HFFc6 (cell line): ENCODE measurements around the gene SS18L1. TPM values are rescaled to one million over a fixed set of nuclear protein-coding genes. Genes with fewer than 3 reads are reported as not detected.

Source experiments
- DNase-seq: peaks from one replicate; pipeline ENCODE4 v3.0.0-alpha.2; 2018
- H3K27ac Mint-ChIP-seq: 2 replicates; pipeline ENCODE4 v1.8.0; 2020; ENCODE audit warnings: mild to moderate bottlenecking, mixed read lengths
- H3K27me3 Mint-ChIP-seq: 2 replicates; pipeline ENCODE4 v1.8.0; 2021; ENCODE audit warnings: mild to moderate bottlenecking, moderate library complexity, mixed read lengths; ENCODE audit not compliant: insufficient read depth
- H3K36me3 Mint-ChIP-seq: 2 replicates; pipeline ENCODE4 v1.8.0; 2021; ENCODE audit warnings: low read depth, mixed read lengths
- H3K4me1 Mint-ChIP-seq: 2 replicates; pipeline ENCODE4 v1.8.0; 2020; ENCODE audit warnings: low read depth, mixed read lengths
- H3K4me3 Mint-ChIP-seq: 2 replicates; pipeline ENCODE4 v1.8.0; 2020; ENCODE audit warnings: mild to moderate bottlenecking, moderate library complexity, mixed read lengths
- H3K9me3 Mint-ChIP-seq: 2 replicates; pipeline ENCODE4 v1.8.0; 2020; ENCODE audit warnings: mild to moderate bottlenecking, mixed read lengths
- total RNA-seq, 6 experiments: library from RNA; stranded (reverse); fragmentation: NEBNext Ultra II Directional; extraction: Animal tissue kit (Norgen Biotek cat#: 25700); gene quantifications; 2 replicates in 1 of 6; 3 replicates in 5 of 6; pipeline ENCODE4 v1.2.3, GENCODE V29; 2021
- TF ChIP-seq, protein P1 (sequence below): fragments of 200-600 bp; sonication (generic); IDR thresholded peaks from 2 replicates; pipeline ENCODE4 v1.5.0; 2021; ENCODE audit warnings: antibody characterized with exemption, mild to moderate bottlenecking

Gene SS18L1
- total RNA-seq, 6 experiments from 2014 or later = 5.5 to 7.9 (median 5.9) TPM

DNA sequence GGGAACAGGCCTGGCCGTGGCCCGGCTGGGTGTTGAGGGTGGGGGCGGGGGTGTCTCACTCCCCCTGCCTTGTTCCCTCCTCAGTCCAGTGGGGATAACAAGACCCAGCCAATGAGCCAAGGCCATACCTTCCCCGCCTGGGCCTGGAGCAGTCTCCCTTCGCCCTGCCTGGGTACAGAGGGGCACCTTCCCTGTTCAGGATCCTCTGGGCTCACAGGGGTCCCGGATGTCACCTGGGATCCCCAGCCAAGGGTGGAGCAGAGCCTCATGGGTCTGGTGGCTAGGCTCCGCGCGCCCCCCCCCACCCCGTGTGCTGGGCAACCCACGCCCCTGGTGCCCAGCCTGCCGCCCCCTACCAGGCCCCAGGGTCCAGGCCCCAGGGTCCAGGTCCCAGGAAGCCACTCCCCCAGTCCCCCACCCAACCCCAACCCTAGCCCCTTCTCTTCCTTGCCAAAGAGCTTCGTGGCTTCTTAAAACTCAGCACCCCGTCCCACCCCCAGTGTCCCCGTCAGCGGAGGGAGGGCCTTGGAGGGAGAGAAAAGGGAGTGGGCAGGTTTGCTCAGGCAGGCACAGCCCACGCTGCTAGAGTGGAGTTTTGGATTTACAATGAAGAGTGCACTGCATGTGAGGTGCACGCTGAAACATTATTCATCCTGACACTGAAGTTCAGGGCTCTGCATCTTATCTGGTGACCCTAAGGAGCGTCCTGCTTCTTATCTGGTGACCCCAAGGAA is 64.7 kb downstream of the SS18L1 start:
- H3K4me1 Mint-ChIP-seq = peaks cover 6% of the 10 kb centered on the region
- peaks cover 2% of the 10 kb centered on the region for H3K27me3 Mint-ChIP-seq
- no peaks in the 10 kb centered on the region for H3K9me3 Mint-ChIP-seq
- no peak for DNase-seq
- TF ChIP-seq, protein P1, sequence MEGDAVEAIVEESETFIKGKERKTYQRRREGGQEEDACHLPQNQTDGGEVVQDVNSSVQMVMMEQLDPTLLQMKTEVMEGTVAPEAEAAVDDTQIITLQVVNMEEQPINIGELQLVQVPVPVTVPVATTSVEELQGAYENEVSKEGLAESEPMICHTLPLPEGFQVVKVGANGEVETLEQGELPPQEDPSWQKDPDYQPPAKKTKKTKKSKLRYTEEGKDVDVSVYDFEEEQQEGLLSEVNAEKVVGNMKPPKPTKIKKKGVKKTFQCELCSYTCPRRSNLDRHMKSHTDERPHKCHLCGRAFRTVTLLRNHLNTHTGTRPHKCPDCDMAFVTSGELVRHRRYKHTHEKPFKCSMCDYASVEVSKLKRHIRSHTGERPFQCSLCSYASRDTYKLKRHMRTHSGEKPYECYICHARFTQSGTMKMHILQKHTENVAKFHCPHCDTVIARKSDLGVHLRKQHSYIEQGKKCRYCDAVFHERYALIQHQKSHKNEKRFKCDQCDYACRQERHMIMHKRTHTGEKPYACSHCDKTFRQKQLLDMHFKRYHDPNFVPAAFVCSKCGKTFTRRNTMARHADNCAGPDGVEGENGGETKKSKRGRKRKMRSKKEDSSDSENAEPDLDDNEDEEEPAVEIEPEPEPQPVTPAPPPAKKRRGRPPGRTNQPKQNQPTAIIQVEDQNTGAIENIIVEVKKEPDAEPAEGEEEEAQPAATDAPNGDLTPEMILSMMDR = no peak
- H3K36me3 Mint-ChIP-seq = 0 out of 2 replicates have a peak, but pooled peaks cover 5% of the 10 kb centered on the region
- no peak overlapping the region for H3K27ac Mint-ChIP-seq
- no peak overlapping the region for H3K4me3 Mint-ChIP-seq

DNA sequence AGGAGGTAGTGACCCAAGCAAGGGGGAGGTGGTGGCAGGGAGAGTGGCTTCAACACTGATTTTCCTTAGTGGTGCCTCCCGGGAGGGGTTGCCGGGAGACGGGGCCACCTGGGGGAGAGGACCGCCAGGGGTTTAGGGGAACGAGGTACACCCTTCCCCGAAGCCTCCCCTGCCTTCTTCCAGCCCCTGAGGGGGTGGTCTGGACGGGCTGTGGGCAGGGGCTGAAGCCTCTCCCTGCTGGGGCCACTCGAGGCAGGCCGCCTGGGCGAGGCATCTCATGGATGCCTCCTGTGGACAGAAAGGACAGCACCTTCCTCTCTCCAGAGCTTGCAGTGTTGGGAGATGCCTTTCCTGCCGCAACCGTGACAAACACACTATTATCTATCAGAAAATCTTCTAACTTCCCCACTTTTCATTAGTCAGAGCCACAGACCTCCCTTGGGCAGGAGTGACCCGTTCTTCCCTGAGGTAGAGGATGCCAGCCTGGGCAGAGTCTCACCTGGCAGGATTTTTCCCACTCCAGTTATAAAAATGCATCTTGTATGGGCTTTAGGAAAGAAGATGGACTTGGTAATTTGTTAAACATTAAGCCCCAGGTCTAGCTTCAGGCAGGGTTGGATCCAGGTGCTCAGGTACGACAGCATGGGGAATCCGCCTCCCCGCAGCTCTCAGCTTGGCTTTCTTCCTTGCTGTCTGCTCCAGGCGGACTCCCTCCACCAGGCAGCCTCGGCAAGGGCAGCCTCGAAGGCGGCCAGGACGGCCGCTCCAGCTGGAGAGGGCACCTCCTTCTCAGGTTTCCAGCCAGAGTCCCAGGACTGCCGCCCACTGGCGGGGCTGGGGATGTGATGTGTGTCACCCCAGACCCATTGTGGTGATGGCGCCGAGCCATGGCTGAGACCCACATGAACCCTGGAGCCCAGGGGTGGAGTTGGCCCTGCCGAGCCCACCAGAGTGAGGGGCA is 65.5 kb downstream of the SS18L1 start:
- H3K4me3 Mint-ChIP-seq = no peak overlapping the region
- TF ChIP-seq, protein P1 = no peak
- H3K27ac Mint-ChIP-seq = no peak overlapping the region
- H3K27me3 Mint-ChIP-seq = peaks cover 2% of the 10 kb centered on the region
- DNase-seq = no peak
- no peaks in the 10 kb centered on the region for H3K9me3 Mint-ChIP-seq
- no peaks in the 10 kb centered on the region for H3K36me3 Mint-ChIP-seq
- H3K4me1 Mint-ChIP-seq = no peaks in the 10 kb centered on the region

DNA sequence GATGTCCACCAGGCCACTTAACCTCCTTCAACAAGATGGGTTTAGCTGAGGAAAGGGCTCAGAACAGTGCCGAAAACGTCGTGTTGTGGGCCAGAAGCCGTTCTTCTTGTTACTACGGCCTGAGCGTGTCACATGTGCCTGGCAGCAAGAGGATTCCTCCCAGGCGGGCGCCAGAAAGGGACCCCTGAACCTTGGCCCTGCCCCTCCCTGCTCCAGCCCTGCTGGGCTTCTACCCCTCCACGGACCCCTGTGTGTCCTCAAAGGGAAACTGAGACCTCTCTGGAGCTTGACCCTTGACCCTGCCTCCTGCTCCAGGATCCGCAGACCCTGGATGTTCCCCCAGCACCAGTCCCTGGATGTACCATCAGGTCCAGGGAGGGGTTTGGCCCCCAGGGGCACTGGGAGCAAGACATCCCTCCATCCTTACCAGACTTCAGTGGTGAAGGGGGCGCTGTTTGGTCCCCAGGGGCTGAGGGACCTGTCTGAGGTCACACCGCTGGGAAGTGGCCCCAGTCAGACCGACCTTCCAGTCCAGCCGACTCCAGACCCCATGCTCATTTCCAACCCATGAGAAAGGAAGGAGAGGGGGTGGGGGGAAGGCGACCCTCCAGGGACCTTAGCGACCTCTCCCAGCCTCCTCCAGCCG is 66.4 kb downstream of the SS18L1 start:
- H3K27ac Mint-ChIP-seq = no peak overlapping the region

DNA sequence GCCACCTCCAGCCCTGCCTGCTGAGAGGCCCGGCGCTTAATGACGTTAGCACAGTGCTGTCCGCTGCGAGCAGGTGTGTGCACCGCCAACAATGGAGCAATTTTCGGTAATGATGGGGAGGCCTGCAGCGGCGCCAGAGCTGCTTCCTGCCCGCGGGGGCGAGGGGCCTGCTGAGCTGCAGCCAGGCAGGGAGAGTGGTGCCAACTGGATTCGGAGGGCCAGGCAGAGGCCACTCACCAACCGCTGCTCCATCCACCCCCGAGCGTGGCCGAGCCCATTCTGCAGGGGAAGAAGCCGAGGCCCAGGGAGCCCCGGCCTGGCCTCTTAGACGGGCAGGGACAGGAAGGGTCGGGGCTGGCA is 66.9 kb downstream of the SS18L1 start:
- no peaks in the 10 kb centered on the region for H3K9me3 Mint-ChIP-seq
- peaks cover 7% of the 10 kb centered on the region for H3K27me3 Mint-ChIP-seq
- no peak for DNase-seq
- H3K4me1 Mint-ChIP-seq = no peaks in the 10 kb centered on the region
- H3K36me3 Mint-ChIP-seq = no peaks in the 10 kb centered on the region
- no peak overlapping the region for H3K27ac Mint-ChIP-seq
- TF ChIP-seq, protein P1 = no peak
- H3K4me3 Mint-ChIP-seq = no peak overlapping the region

More for the DNA sequence above, 66.4 kb downstream of the SS18L1 start:
- no peak overlapping the region for H3K4me3 Mint-ChIP-seq
- H3K9me3 Mint-ChIP-seq = no peaks in the 10 kb centered on the region
- TF ChIP-seq, protein P1 = no peak
- H3K4me1 Mint-ChIP-seq = no peaks in the 10 kb centered on the region
- no peak for DNase-seq
- peaks cover 9% of the 10 kb centered on the region for H3K27me3 Mint-ChIP-seq
- no peaks in the 10 kb centered on the region for H3K36me3 Mint-ChIP-seq

DNA sequence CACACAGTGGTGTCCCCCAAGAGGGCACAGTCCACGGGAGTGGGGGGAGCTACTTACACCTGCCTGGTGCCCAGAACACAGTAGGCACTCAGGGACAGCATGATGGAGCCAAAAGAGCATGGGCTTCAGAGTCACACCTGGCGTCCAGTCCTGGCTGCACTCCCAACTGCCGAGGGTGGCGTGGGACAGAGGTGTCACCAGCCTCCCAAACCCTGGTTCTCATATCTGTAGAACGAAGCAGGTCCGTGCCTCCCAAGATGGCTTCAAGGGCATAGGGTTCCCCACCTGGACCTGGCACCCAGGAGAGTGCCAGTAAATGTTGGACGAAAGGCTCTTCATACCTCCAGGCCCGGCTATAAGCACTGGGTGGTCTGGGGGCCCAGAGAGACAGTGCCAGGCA is 67.6 kb downstream of the SS18L1 start:
- Mint-ChIP-seq H3K36me3 (no peaks in the 10 kb centered on the region), H3K27ac (no peak overlapping the region), H3K9me3 (no peaks in the 10 kb centered on the region), H3K27me3 (peaks cover 7% of the 10 kb centered on the region), H3K4me1 (no peaks in the 10 kb centered on the region), H3K4me3 (no peak overlapping the region)
- TF ChIP-seq, protein P1 = no peak
- no peak for DNase-seq
